ENCODE results near the gene DOCK1.

DOCK1 gene

GRCh38 chr10:127013691-127014473 lies 108.7 kb downstream of the DOCK1 start:
- no peak overlapping the region for H3K9ac ChIP-seq (ENCODE audit: low read depth, low read length, poor library complexity, severe bottlenecking)
- H2AFZ ChIP-seq (ENCODE audit: low read length): no peak overlapping the region
- no peaks in the 10 kb centered on the region for H3K79me2 ChIP-seq (ENCODE audit: insufficient read depth, low read length)
- H3K4me1 ChIP-seq (ENCODE audit: insufficient read depth, low read length, poor library complexity, severe bottlenecking): no peaks in the 10 kb centered on the region
- H3K9me2 ChIP-seq (replicated peaks; ENCODE audit: low read depth, low read length): no peaks in the 10 kb centered on the region
- H4K20me1 ChIP-seq (ENCODE audit: insufficient read depth, low read length, poor library complexity, severe bottlenecking): no peaks in the 10 kb centered on the region
- TF ChIP-seq EZH2phosphoT487 (IDR thresholded peaks at IDR 0.05; ENCODE audit: borderline replicate concordance): no peak
- no peak for TF ChIP-seq CTCF (conservative IDR thresholded peaks at IDR 0.05; ENCODE audit: low read length)
- H3F3A ChIP-seq (ENCODE audit: low read depth): no peaks in the 10 kb centered on the region
- peaks cover 8% of the 10 kb centered on the region for H3K9me3 ChIP-seq (ENCODE audit: insufficient read depth, low read depth, low read length)
- H3K4me3 ChIP-seq (ENCODE audit: low read length, poor library complexity, severe bottlenecking): no peak overlapping the region
- H3K4me2 ChIP-seq (ENCODE audit: low read depth, low read length, poor library complexity, severe bottlenecking): no peak overlapping the region
- no peaks in the 10 kb centered on the region for H3K27me3 ChIP-seq (ENCODE audit: insufficient read depth, low read length, poor library complexity, severe bottlenecking)
- no peaks in the 10 kb centered on the region for H3K36me3 ChIP-seq (ENCODE audit: insufficient read depth, low read length)

GRCh38 chr10:127014671-127015070 lies 109.4 kb downstream of the DOCK1 start:
- Histone ChIP-seq H3F3A (ENCODE audit: low read depth) (no peaks in the 10 kb centered on the region), H3K79me2 (ENCODE audit: insufficient read depth, low read length) (no peaks in the 10 kb centered on the region), H3K9ac (ENCODE audit: low read depth, low read length, poor library complexity, severe bottlenecking) (no peak overlapping the region), H3K27me3 (ENCODE audit: insufficient read depth, low read length, poor library complexity, severe bottlenecking) (no peaks in the 10 kb centered on the region), H3K9me2 (replicated peaks; ENCODE audit: low read depth, low read length) (no peaks in the 10 kb centered on the region), H4K20me1 (ENCODE audit: insufficient read depth, low read length, poor library complexity, severe bottlenecking) (no peaks in the 10 kb centered on the region), H3K4me2 (ENCODE audit: low read depth, low read length, poor library complexity, severe bottlenecking) (no peak overlapping the region), H3K4me3 (ENCODE audit: low read length, poor library complexity, severe bottlenecking) (no peak overlapping the region), H3K4me1 (ENCODE audit: insufficient read depth, low read length, poor library complexity, severe bottlenecking) (no peaks in the 10 kb centered on the region), H3K36me3 (ENCODE audit: insufficient read depth, low read length) (no peaks in the 10 kb centered on the region), H2AFZ (ENCODE audit: low read length) (no peak overlapping the region), H3K9me3 (ENCODE audit: insufficient read depth, low read depth, low read length) (peaks cover 8% of the 10 kb centered on the region)
- TF ChIP-seq EZH2phosphoT487 (IDR thresholded peaks at IDR 0.05; ENCODE audit: borderline replicate concordance) (no peak), CTCF (conservative IDR thresholded peaks at IDR 0.05; ENCODE audit: low read length) (no peak)

- H3K9me2 ChIP-seq (replicated peaks; ENCODE audit: low read depth, low read length): no peaks in the 10 kb centered on the region
- TF ChIP-seq CTCF (conservative IDR thresholded peaks at IDR 0.05; ENCODE audit: low read length) (no peak), EZH2phosphoT487 (IDR thresholded peaks at IDR 0.05; ENCODE audit: borderline replicate concordance) (no peak)
- no peaks in the 10 kb centered on the region for H3F3A ChIP-seq (ENCODE audit: low read depth)
- no peak overlapping the region for H3K4me2 ChIP-seq (ENCODE audit: low read depth, low read length, poor library complexity, severe bottlenecking)
- H3K9me3 ChIP-seq (ENCODE audit: insufficient read depth, low read depth, low read length): peaks cover 8% of the 10 kb centered on the region
- H3K4me3 ChIP-seq (ENCODE audit: low read length, poor library complexity, severe bottlenecking): no peak overlapping the region
- H3K79me2 ChIP-seq (ENCODE audit: insufficient read depth, low read length): no peaks in the 10 kb centered on the region
- no peaks in the 10 kb centered on the region for H3K4me1 ChIP-seq (ENCODE audit: insufficient read depth, low read length, poor library complexity, severe bottlenecking)
- H4K20me1 ChIP-seq (ENCODE audit: insufficient read depth, low read length, poor library complexity, severe bottlenecking): no peaks in the 10 kb centered on the region
- no peak overlapping the region for H3K9ac ChIP-seq (ENCODE audit: low read depth, low read length, poor library complexity, severe bottlenecking)
- no peaks in the 10 kb centered on the region for H3K27me3 ChIP-seq (ENCODE audit: insufficient read depth, low read length, poor library complexity, severe bottlenecking)
- no peaks in the 10 kb centered on the region for H3K36me3 ChIP-seq (ENCODE audit: insufficient read depth, low read length)
- H2AFZ ChIP-seq (ENCODE audit: low read length): no peak overlapping the region
Measured at GRCh38 chr10:127015373-127015772, 110.1 kb downstream of the DOCK1 start.
